GM12878 (cell line): ENCODE results near the gene DYSF. TPM values are rescaled to one million over a fixed set of nuclear protein-coding genes. Genes with fewer than 3 reads are reported as not detected.

Experiments used
- CUX1 ChIP-seq: IDR thresholded peaks from 2 replicates; pipeline ENCODE4 v1.6.1; 2012; ENCODE audit warnings: improper control_type of control experiment, low read depth, low read length; ENCODE audit not compliant: insufficient replicate concordance
- EZH2 ChIP-seq: IDR thresholded peaks from 2 replicates; pipeline ENCODE4 v1.6.1; 2012; ENCODE audit warnings: low read depth, mild to moderate bottlenecking, control low read depth, inconsistent platforms, low read length, borderline replicate concordance; ENCODE audit not compliant: control insufficient read depth
- IRF5 ChIP-seq: fragments of 450-650 bp; IDR thresholded peaks from 2 replicates; pipeline ENCODE4 v1.6.1; 2017; ENCODE audit warnings: borderline replicate concordance
- KLF5 ChIP-seq: fragments of 450-650 bp; IDR thresholded peaks from 2 replicates; pipeline ENCODE4 v1.6.1; 2014; ENCODE audit warnings: mild to moderate bottlenecking; ENCODE audit not compliant: partially characterized antibody
- NKRF ChIP-seq: fragments of 450-650 bp; conservative IDR thresholded peaks from 2 replicates; pipeline ENCODE4 v1.6.1; 2017; ENCODE audit warnings: mild to moderate bottlenecking, moderate library complexity
- RBBP5 ChIP-seq: fragments of 200-600 bp; sonication (generic); conservative IDR thresholded peaks from 2 replicates; pipeline ENCODE4 v1.6.1; 2016
- SPI1 ChIP-seq: IDR thresholded peaks from 2 replicates; pipeline ENCODE4 v1.6.1; 2011; ENCODE audit warnings: low read depth, mild to moderate bottlenecking, low read length, moderate library complexity, borderline replicate concordance; ENCODE audit not compliant: insufficient read depth
- YBX1 ChIP-seq: fragments of 450-650 bp; IDR thresholded peaks from 2 replicates; pipeline ENCODE4 v1.6.1; 2016; ENCODE audit warnings: antibody characterized with exemption
- ZBTB33 ChIP-seq: fragments of 450-650 bp; IDR thresholded peaks from 2 replicates; pipeline ENCODE4 v1.6.1; 2017; ENCODE audit warnings: mild to moderate bottlenecking
- ZNF207 ChIP-seq: fragments of 450-650 bp; IDR thresholded peaks from 2 replicates; pipeline ENCODE4 v1.6.1; 2014; ENCODE audit warnings: antibody characterized with exemption, mild to moderate bottlenecking, borderline replicate concordance
- polyA plus RNA-seq, 11 experiments: library from polyadenylated mRNA; depleted of rRNA in 4 of 11; unstranded in 6 of 11; stranded (reverse) in 5 of 11; fragments of >200 nt; fragmentation: Nextera tagmentation in 4 of 11; fragmentation: Illumina TruSeq in 1 of 11; extraction: Ambion mirVana in 4 of 11; extraction: Trizol in 1 of 11; gene quantifications; 1 replicate in 1 of 11; 2 replicates in 10 of 11; pipeline versions ENCODE4 v1.2.1 to v1.2.3, GENCODE V29; 2011 to 2016; ENCODE audit warnings: inconsistent platforms in 2 of 11, missing spikeins in 2 of 11, low read depth in 1 of 11
- total RNA-seq, 4 experiments: library from RNA; depleted of rRNA in 3 of 4; stranded (reverse); fragments of >200 nt in 3 of 4; fragmentation: Illumina TruSeq in 1 of 4; extraction: Trizol in 1 of 4; gene quantifications; 2 replicates each; pipeline versions ENCODE4 v1.2.1 to v1.2.3, GENCODE V29; 2013 to 2021

Gene DYSF
- total and polyA plus RNA-seq, 10 of the 15 experiments (the other 5 are each of a cell fraction or from before 2014, with no cell fraction given): under 0.01 to 0.15 (median 0.03) TPM; not detected in 7

- no peak for TF ChIP-seq CUX1
- TF ChIP-seq YBX1: no peak
- no peak for TF ChIP-seq EZH2
- TF ChIP-seq KLF5: no peak
- TF ChIP-seq IRF5: no peak
- TF ChIP-seq NKRF: no peak
- no peak for TF ChIP-seq RBBP5
- TF ChIP-seq SPI1: no peak
- no peak for TF ChIP-seq ZBTB33
- no peak for TF ChIP-seq ZNF207
Measured at GRCh38 chr2:71517851-71518250, 64.5 kb downstream of the DYSF start (continued).
